IMR-90 (cell line): ENCODE measurements around the gene SOBP.

Experiments
- CEBPB ChIP-seq: IDR thresholded peaks from 2 replicates; pipeline ENCODE4 v1.6.1; 2012; ENCODE audit warnings: low read depth, low read length, improper control_type of control experiment
- CHD1 ChIP-seq: IDR thresholded peaks from 2 replicates; pipeline ENCODE4 v1.6.1; 2012; ENCODE audit warnings: low read depth, low read length, improper control_type of control experiment
- CTCF ChIP-seq: conservative IDR thresholded peaks from 2 replicates; pipeline ENCODE4 v1.5.1; 2012; ENCODE audit warnings: mild to moderate bottlenecking, low read depth, low read length, improper control_type of control experiment
- MAFK ChIP-seq: IDR thresholded peaks from 2 replicates; pipeline ENCODE4 v1.6.1; 2012; ENCODE audit warnings: low read depth, low read length, improper control_type of control experiment
- MAZ ChIP-seq: IDR thresholded peaks from 2 replicates; pipeline ENCODE4 v1.6.1; 2012; ENCODE audit warnings: low read depth, mild to moderate bottlenecking, low read length, improper control_type of control experiment, moderate library complexity, borderline replicate concordance
- MXI1 ChIP-seq: IDR thresholded peaks from 2 replicates; pipeline ENCODE4 v1.6.1; 2012; ENCODE audit warnings: low read depth, mild to moderate bottlenecking, low read length, moderate library complexity, borderline replicate concordance
- POLR2A ChIP-seq: IDR thresholded peaks from 2 replicates; pipeline ENCODE4 v1.6.1; 2012; ENCODE audit warnings: mild to moderate bottlenecking, low read depth, low read length
- RAD21 ChIP-seq: IDR thresholded peaks from 2 replicates; pipeline ENCODE4 v1.6.1; 2012; ENCODE audit warnings: low read length, improper control_type of control experiment
- RFX5 ChIP-seq: IDR thresholded peaks from 2 replicates; pipeline ENCODE4 v1.8.0; 2012; ENCODE audit warnings: low read depth, mild to moderate bottlenecking, low read length, moderate library complexity
- SMC3 ChIP-seq: fragments of 150-350 bp; IDR thresholded peaks from 2 replicates; pipeline ENCODE4 v1.6.1; 2016; ENCODE audit warnings: low read depth, mild to moderate bottlenecking, antibody characterized with exemption, low read length, moderate library complexity
- USF2 ChIP-seq: fragments of 150-350 bp; IDR thresholded peaks from 2 replicates; pipeline ENCODE4 v1.6.1; 2017; ENCODE audit warnings: mild to moderate bottlenecking, antibody characterized with exemption, low read length, low read depth

- no peak for TF ChIP-seq CTCF
- TF ChIP-seq CEBPB, result no peak
- TF ChIP-seq SMC3, result no peak
- no peak for TF ChIP-seq POLR2A
- TF ChIP-seq CHD1, result no peak
- no peak for TF ChIP-seq RAD21
- TF ChIP-seq RFX5, result no peak
- no peak for TF ChIP-seq MXI1
- TF ChIP-seq MAFK, result no peak
- TF ChIP-seq MAZ, result no peak
- TF ChIP-seq USF2, result no peak
These were observed 104.8 kb downstream of the SOBP start for GRCh38 chr6:107594736-107595135.
